GM12874 (cell line): ENCODE data around the gene NOXRED1.

Experiments
- CTCF ChIP-seq: IDR thresholded peaks from 2 replicates; pipeline ENCODE4 v1.5.1; 2011; ENCODE audit warnings: low read depth, mild to moderate bottlenecking, control low read depth, low read length, moderate library complexity; ENCODE audit not compliant: insufficient read depth

Gene NOXRED1

GRCh38 chr14:77353469-77354141 lies 69.7 kb downstream of the NOXRED1 start:
- TF ChIP-seq CTCF: no peak

- no peak for TF ChIP-seq CTCF
These were observed 75.6 kb downstream of the NOXRED1 start for GRCh38 chr14:77347751-77348150.

- no peak for TF ChIP-seq CTCF
These were observed 76.8 kb downstream of the NOXRED1 start for GRCh38 chr14:77346495-77346894.

- TF ChIP-seq CTCF: no peak
These were observed 78.8 kb downstream of the NOXRED1 start for GRCh38 chr14:77344377-77344996.
